Measurements from ENCODE around the gene RASA3.
"Not testable (repeated sequence)": the region's sequence is repeated elsewhere in the genome, so short reads cannot be mapped to it uniquely, and the experiment has no call there.

The RASA3 gene

DNA sequence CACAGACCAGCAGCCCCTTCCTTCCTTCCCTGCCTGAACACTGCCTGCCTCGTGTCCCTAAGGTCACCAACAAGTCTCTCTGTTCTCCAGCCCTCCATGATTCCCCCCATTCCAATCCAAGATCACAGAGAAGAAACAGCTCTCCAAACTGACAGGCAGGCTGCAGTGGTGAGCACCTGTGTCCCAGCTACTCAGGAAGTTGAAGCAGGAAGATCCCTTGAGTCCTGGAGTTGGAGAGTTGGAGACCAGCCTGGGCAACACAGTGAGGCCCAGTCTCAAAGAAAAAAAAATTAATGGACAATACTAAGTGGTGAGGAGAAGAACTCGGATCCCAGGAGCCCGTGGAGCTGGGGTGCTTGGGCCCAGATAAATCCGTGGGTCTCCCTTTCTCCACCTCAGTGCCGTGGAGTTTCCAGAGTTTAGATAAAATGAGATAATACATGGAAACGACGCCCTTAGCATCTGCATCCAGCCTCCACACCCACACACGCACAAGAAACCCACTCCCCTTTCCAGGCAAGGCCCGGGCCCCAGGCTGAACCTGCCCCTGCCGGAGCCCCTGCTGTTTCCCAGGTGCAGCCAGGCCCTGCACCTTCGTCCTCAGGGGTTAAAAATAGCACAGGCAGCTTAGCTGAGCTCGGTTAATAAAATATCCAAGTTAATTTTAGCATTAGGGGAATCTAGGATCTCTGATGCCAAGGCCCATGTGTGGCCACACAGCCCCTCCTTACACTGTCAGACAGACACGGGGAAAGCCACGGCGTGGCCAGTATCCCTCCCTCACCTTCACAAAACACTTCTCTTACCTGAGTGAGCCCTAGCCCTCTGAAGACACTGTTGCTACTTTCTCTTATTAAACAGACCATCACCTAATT, 4.7 kb downstream of the RASA3 start:
- H3K9me3 ChIP-seq (ENCODE audit: severe bottlenecking): no peaks in the 10 kb centered on the region
- ATAC-seq (ENCODE audit: low read depth) (no peak), DNase-seq (ENCODE audit: low spot score) (no peak)
- TF ChIP-seq CTCF (IDR thresholded peaks at IDR 0.05; ENCODE audit: poor library complexity, severe bottlenecking): no peak
- H3K27ac ChIP-seq (ENCODE audit: poor library complexity, severe bottlenecking): no peak overlapping the region
- no peaks in the 10 kb centered on the region; the same call in 1 of the 2 replicates for H3K36me3 ChIP-seq (ENCODE audit: low read depth)
- H3K27me3 ChIP-seq (ENCODE audit: insufficient read depth, poor library complexity, severe bottlenecking): no peaks in the 10 kb centered on the region
- H3K4me1 ChIP-seq (ENCODE audit: insufficient read depth, poor library complexity, severe bottlenecking): peaks cover 19% of the 10 kb centered on the region
- H3K4me3 ChIP-seq (ENCODE audit: severe bottlenecking): no peak overlapping the region

- TF ChIP-seq CTCF (IDR thresholded peaks at IDR 0.05; ENCODE audit: poor library complexity, severe bottlenecking): no peak
- H3K27me3 ChIP-seq (ENCODE audit: insufficient read depth, poor library complexity, severe bottlenecking): no peaks in the 10 kb centered on the region
- no peaks in the 10 kb centered on the region; the same call in 1 of the 2 replicates for H3K36me3 ChIP-seq (ENCODE audit: low read depth)
- ATAC-seq (ENCODE audit: low read depth) (no peak), DNase-seq (ENCODE audit: low spot score) (no peak)
- H3K4me1 ChIP-seq (ENCODE audit: insufficient read depth, poor library complexity, severe bottlenecking): peaks cover 19% of the 10 kb centered on the region
- no peak overlapping the region for H3K27ac ChIP-seq (ENCODE audit: poor library complexity, severe bottlenecking)
- H3K4me3 ChIP-seq (ENCODE audit: severe bottlenecking): no peak overlapping the region
- H3K9me3 ChIP-seq (ENCODE audit: severe bottlenecking): no peaks in the 10 kb centered on the region
Measured at GRCh38 chr13:114126789-114127472, 5.5 kb downstream of the RASA3 start.

DNA sequence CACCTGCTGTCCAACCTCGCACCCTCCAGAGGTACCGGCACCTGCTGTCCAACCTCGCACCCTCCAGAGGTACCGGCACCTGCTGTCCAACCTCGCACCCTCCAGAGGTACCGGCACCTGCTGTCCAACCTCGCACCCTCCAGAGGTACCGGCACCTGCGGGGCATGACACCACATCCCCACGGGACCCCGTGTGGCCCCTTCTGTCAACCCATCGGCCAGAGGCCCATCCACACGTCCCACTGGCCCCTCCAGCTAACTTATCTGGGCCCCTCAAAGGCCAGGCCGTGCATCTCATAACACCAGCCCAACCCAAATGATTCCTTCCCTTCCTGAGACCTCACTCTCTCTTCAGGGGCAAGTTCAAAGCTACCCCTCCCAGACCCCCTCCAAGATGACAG, 6.3 kb downstream of the RASA3 start:
- H3K36me3 ChIP-seq (ENCODE audit: low read depth); H3K27ac ChIP-seq (ENCODE audit: poor library complexity, severe bottlenecking); H3K9me3 ChIP-seq (ENCODE audit: severe bottlenecking); ATAC-seq (ENCODE audit: low read depth); DNase-seq (ENCODE audit: low spot score); H3K4me3 ChIP-seq (ENCODE audit: severe bottlenecking); H3K27me3 ChIP-seq (ENCODE audit: insufficient read depth, poor library complexity, severe bottlenecking): not testable (repeated sequence)
- peaks cover 19% of the 10 kb centered on the region for H3K4me1 ChIP-seq (ENCODE audit: insufficient read depth, poor library complexity, severe bottlenecking)

- peak overlapping the region; percentile 7 for H3K27ac ChIP-seq (ENCODE audit: poor library complexity, severe bottlenecking)
- DNase-seq (ENCODE audit: low spot score) (no peak), ATAC-seq (ENCODE audit: low read depth) (no peak)
- TF ChIP-seq CTCF (IDR thresholded peaks at IDR 0.05; ENCODE audit: poor library complexity, severe bottlenecking): no peak
- H3K4me1 ChIP-seq (ENCODE audit: insufficient read depth, poor library complexity, severe bottlenecking): peaks cover 16% of the 10 kb centered on the region
- H3K27me3 ChIP-seq (ENCODE audit: insufficient read depth, poor library complexity, severe bottlenecking): no peaks in the 10 kb centered on the region
- no peak overlapping the region for H3K4me3 ChIP-seq (ENCODE audit: severe bottlenecking)
- H3K9me3 ChIP-seq (ENCODE audit: severe bottlenecking): no peaks in the 10 kb centered on the region
- no peaks in the 10 kb centered on the region; the same call in 1 of the 2 replicates for H3K36me3 ChIP-seq (ENCODE audit: low read depth)
Measured at GRCh38 chr13:114125589-114125988, 6.8 kb downstream of the RASA3 start.

GRCh38 chr13:114124921-114125320, 7.5 kb downstream of the RASA3 start:
- no peak for DNase-seq (ENCODE audit: low spot score)
- H3K9me3 ChIP-seq (ENCODE audit: severe bottlenecking): no peaks in the 10 kb centered on the region
- H3K27me3 ChIP-seq (ENCODE audit: insufficient read depth, poor library complexity, severe bottlenecking): no peaks in the 10 kb centered on the region
- H3K36me3 ChIP-seq (ENCODE audit: low read depth): no peaks in the 10 kb centered on the region; the same call in 1 of the 2 replicates
- peak; percentile 27 for ATAC-seq (ENCODE audit: low read depth)
- peaks cover 11% of the 10 kb centered on the region for H3K4me1 ChIP-seq (ENCODE audit: insufficient read depth, poor library complexity, severe bottlenecking)
- no peak overlapping the region for H3K4me3 ChIP-seq (ENCODE audit: severe bottlenecking)
- TF ChIP-seq CTCF (IDR thresholded peaks at IDR 0.05; ENCODE audit: poor library complexity, severe bottlenecking): no peak
- peak overlapping the region; percentile 7 for H3K27ac ChIP-seq (ENCODE audit: poor library complexity, severe bottlenecking)

Measured in RWPE2 (cell line).